ENCODE data around the gene JARID2.

- TF ChIP-seq POLR2A (IDR thresholded peaks at IDR 0.05; ENCODE audit: low read depth, low read length) (no peak), CTCF (conservative IDR thresholded peaks at IDR 0.05; ENCODE audit: low read depth, low read length) (no peak)
These were observed 305.4 kb downstream of the JARID2 start for GRCh38 chr6:15551262-15551661.
